ENCODE results near the gene AMPD2.
"Not testable (repeated sequence)": the region's sequence is repeated elsewhere in the genome, so short reads cannot be mapped to it uniquely, and the experiment has no call there.

The AMPD2 gene

DNA sequence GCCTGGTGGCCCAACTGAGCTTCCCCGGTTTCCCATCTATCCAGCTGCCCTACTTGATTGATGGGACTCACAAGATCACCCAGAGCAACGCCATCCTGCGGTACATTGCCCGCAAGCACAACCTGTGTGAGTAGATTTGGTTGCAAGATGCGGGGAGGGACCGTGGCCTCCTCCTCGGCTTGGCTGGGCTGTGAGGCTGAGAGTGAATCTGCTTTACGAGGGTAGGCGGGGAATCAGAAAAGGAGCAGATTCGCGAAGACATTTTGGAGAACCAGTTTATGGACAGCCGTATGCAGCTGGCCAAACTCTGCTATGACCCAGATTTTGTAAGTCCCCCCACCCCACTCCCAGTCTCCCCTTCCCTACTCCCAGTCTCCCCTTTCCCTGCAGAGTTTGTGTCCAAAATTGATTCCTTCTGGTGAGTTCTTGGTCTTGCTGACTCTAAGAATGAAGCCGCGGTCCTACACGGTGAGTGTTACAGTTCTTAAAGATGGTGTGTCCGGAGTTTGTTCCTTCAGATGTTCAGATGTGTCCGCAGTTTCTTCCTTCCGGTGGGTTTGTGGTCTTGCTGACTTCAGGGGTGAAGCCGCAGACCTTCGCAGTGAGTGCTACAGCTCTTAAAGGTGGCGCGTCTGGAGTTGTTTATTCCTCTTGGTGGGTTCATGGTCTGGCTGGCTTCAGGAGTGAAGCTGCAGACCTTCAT, 49.8 kb downstream of the AMPD2 start:
- in situ Hi-C loops (cut with MboI; ENCODE audit: low sequenced_read_pairs): loop anchor here (25.0 kb wide), 1 partner anchor 318 kb away; the partner anchor contains the start of gene AHCYL1

DNA sequence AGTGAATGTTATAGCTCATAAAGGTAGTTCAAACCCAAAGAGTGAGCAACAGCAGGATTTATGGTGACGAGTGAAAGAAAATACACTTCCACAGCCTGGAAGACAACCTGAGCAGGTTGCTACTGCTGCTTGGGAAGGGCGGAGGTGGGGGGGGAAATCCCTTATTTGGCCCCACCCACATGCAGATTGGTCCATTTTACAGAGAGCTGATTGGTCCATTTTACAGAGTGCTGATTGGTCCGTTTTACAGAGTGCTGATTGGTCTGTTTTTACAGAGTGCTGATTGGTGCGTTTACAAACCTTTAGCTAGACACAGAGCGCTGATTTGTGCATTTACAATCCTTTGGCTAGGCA, 50.3 kb downstream of the AMPD2 start:
- in situ Hi-C loops (cut with MboI; ENCODE audit: low sequenced_read_pairs): loop anchor here (25.0 kb wide), 1 partner anchor 317 kb away; the partner anchor contains the start of gene AHCYL1

DNA sequence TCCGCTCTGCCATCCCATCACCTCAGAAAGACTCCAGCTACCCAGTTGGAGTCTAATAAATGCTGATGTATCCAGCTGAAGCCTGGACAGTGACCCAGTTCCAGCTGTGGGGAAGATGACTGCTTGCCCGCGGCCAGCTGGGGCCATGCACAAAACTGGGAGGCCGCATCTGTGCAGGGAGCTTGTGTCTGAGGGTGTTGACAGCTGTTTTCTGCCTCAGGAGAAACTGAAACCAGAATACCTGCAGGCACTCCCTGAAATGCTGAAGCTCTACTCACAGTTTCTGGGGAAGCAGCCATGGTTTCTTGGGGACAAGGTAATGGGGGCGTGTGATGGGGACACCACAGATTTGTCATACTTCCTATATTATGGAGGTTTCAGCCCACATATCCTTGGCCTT, 51.4 kb downstream of the AMPD2 start:
- in situ Hi-C loops (cut with MboI; ENCODE audit: low sequenced_read_pairs): loop anchor here (25.0 kb wide), 1 partner anchor 316 kb away; the partner anchor contains the start of gene AHCYL1

DNA sequence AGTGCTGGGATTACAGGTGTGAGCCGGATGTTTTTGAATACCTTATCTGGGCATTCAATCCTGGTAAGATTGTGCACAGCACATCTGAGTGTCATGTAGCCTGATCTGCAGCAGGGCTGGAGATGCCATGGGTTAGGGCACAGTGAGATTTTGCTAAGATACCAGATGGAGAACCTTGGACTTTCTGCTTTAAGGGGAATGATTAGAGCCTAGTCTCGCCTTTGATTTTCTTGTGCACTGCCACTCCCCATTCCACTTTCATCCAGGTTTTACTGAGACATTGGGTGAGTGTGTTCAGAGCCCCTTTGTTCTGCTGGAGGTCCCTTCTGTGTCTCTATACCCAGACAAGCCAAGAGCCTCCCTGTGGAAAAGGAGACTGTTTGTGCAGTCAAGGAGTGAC, 54.2 kb downstream of the AMPD2 start:
- in situ Hi-C loops (cut with MboI; ENCODE audit: low sequenced_read_pairs): loop anchor here (25.0 kb wide), 1 partner anchor 313 kb away; the partner anchor contains the start of gene AHCYL1

DNA sequence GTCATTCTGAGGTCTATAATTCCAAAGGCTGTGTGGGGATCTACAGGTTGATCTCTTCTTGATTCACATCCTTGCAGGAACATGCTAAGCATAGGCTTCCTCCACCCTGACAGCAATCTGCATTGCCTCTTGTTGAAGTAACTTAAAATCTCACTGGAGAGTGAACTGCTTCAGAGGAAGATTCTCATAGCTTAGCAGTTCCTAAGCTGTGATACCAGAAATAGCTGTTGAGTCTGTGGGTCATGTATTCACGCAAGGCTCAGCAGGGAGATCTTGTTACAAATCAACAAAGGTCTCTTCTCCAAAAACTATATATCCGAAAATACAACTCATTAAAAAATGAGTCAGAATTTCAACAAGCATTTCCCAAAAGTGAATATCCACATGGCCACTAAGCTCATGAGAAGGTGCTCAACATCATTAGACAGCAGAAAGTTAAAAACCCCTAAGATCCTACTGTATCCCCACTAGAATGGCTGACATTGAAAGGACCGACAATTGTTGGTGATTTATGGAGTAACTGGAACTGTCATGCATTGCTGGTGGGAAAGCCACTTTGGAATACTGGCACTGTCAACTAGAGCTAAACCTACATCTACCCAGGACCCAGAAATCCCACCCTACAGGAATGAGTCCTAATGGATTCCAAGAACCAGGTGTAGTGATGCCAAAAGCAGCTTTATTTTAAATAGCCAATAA, 57.2 kb downstream of the AMPD2 start:
- in situ Hi-C loops (cut with MboI; ENCODE audit: low sequenced_read_pairs): not testable (repeated sequence)

DNA sequence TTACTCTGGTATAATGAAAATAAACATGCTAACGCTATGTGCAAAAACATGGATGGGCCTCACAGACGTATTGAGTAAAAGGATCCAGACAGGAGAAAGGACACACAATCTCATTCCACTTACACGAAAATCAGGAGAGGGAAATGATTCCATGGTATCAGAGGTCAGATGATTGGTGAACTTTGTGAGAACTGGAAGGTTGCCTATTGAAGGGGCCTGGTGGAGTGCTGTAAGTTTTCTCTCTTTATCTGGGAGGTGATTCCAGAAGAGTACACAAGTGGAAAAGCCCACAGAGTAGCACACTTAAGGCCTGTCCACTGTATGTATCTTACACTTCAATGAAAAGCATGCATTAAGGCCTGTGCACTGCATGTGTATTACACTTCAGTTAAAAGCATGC, 57.8 kb downstream of the AMPD2 start:
- in situ Hi-C loops (cut with MboI; ENCODE audit: low sequenced_read_pairs): no loop called here

DNA sequence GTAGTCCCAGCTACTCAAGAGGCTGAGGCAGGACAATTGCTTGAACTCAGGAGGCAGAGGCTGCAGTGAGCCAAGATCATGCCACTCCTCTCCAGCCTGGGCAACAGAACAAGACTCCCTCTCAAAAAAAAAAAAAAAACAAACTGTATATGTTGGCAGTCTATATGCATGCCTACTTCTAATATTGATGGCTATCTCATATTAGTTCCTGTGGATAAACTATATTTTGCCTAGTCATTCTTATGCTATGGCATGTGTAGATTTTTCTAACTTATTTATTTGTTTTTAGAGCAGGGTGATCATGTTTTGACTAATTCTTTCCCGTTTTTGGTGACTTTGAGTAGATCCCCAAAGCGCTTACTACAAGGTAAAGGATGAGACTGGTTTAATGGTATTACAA, 59.0 kb downstream of the AMPD2 start:
- in situ Hi-C loops (cut with MboI; ENCODE audit: low sequenced_read_pairs): not testable (repeated sequence)
